Measurements from ENCODE around the gene EGR4.

- TF ChIP-seq CTCF (conservative IDR thresholded peaks at IDR 0.05; ENCODE audit: low read depth, low read length) (no peak), EZH2 (IDR thresholded peaks at IDR 0.05; ENCODE audit: low read length, unreplicated experiment) (no peak)
Observed at GRCh38 chr2:73337828-73338227, 44.5 kb upstream of the EGR4 start.
